OCI-LY3 (cell line): ENCODE data around the gene MN1.

Experiments
- CTCF ChIP-seq: fragments of 200-600, 300-600 bp; sonication (generic); IDR thresholded peaks from 2 replicates; pipeline ENCODE4 v1.5.1; 2014; ENCODE audit warnings: antibody characterized with exemption, low read length, low read depth
- EZH2phosphoT487 ChIP-seq: fragments of 200-600 bp; shearing (Covaris generic); IDR thresholded peaks from 2 replicates; pipeline ENCODE4 v1.6.1; 2018; ENCODE audit warnings: antibody characterized with exemption, mixed run types, low read depth

DNA sequence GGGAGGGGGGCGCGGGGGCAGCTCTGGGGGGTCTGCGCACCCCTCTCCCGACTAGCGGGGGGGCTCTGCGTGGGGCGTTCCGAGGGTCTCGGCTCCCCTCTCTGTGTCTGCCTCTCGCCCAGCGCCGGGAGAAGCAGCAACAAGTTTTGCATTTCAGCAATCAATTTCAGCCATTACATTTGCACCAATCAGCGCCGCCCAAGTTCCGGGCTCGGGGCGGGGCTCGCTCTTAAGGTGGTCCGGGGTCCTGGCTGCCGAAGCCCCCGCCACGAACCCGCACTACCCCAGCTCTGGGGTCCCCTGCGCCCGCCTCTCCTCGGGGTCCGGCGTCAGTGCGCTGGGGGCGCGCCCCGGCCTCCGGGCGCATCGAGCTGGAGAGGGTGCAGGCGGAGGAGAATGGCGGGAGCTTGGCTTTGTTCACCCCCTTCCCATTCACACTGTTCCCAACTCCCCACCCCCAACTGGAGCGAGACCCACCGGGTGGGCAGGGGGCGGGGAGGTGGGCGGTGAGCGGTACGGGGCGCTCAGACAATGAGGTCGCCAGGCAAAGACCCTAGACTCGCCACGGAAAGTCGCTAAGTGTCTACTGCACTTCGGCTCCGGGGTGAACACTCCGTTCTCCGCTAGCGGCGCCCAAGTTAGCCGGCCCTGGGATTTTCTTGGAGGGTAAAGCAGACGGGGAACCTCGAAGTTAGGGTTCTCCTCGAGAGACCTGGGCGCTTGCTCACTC lies at the start of gene MN1:
- TF ChIP-seq CTCF = no peak
- no peak for TF ChIP-seq EZH2phosphoT487
